HFFc6 (cell line): ENCODE measurements around the gene DNAJC18. TPM values are rescaled to one million over a fixed set of nuclear protein-coding genes. Genes with fewer than 3 reads are reported as not detected.
A peak's percentile ranks its signal among the peaks of the same experiment; 100 is the strongest.

Experiments used
- DNase-seq: peaks from one replicate; pipeline ENCODE4 v3.0.0-alpha.2; 2018
- H3K27ac Mint-ChIP-seq: 2 replicates; pipeline ENCODE4 v1.8.0; 2020; ENCODE audit warnings: mild to moderate bottlenecking, mixed read lengths
- H3K27me3 Mint-ChIP-seq: 2 replicates; pipeline ENCODE4 v1.8.0; 2021; ENCODE audit warnings: mild to moderate bottlenecking, moderate library complexity, mixed read lengths; ENCODE audit not compliant: insufficient read depth
- H3K36me3 Mint-ChIP-seq: 2 replicates; pipeline ENCODE4 v1.8.0; 2021; ENCODE audit warnings: low read depth, mixed read lengths
- H3K4me1 Mint-ChIP-seq: 2 replicates; pipeline ENCODE4 v1.8.0; 2020; ENCODE audit warnings: low read depth, mixed read lengths
- H3K4me3 Mint-ChIP-seq: 2 replicates; pipeline ENCODE4 v1.8.0; 2020; ENCODE audit warnings: mild to moderate bottlenecking, moderate library complexity, mixed read lengths
- H3K9me3 Mint-ChIP-seq: 2 replicates; pipeline ENCODE4 v1.8.0; 2020; ENCODE audit warnings: mild to moderate bottlenecking, mixed read lengths
- total RNA-seq, 6 experiments: library from RNA; stranded (reverse); fragmentation: NEBNext Ultra II Directional; extraction: Animal tissue kit (Norgen Biotek cat#: 25700); gene quantifications; 2 replicates in 1 of 6; 3 replicates in 5 of 6; pipeline ENCODE4 v1.2.3, GENCODE V29; 2021
- TF ChIP-seq, protein P1 (sequence below): fragments of 200-600 bp; sonication (generic); IDR thresholded peaks from 2 replicates; pipeline ENCODE4 v1.5.0; 2021; ENCODE audit warnings: antibody characterized with exemption, mild to moderate bottlenecking

Gene DNAJC18
- total RNA-seq, 6 experiments from 2014 or later: 14.3 to 19.9 (median 18.2) TPM

DNA sequence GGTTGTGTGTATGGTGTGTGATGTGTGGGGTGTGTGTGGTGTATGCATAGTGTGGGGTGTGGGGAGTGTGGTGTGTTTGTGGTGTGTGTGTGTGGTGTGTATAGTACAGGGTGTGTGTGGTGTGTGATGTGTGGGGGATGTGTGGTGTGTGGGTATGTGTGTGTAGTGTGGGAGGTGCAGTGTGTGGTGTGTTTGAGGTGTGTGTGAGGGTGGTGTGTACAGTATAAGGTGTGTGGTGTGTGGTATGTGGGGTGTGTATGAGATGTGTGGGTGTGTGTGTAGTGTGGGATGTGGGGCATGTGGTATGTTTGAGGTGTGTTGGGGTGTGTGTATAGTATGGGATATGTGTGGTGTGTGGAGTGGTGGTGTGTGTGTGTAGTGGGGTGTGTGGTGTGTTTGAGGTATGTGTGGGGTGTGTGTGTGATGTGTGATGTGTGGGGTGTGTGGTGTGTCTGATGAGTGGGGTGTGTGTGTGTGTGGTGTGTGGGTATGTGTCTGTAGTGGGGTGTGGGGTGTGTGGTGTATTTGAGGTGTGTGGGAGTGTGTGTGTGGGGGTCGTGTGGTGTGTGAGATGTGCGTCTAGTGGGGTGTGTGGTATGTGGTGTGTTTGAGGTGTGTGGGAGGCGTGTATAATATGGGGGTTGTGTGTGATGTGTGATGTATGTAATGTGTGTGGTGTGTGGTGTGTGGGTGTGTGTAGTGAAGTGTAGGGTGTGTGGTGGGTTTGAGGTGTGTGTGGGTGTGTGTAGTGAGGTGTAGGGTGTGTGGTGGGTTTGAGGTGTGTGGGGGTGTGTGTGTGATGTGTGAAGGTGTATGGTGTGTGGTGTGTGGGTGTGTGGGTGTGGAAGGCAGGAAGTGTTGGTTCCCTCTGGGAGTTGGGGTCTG lies 14.6 kb upstream of the DNAJC18 start:
- Mint-ChIP-seq H3K27ac (no peak overlapping the region), H3K36me3 (no peaks in the 10 kb centered on the region), H3K4me1 (peaks cover 5% of the 10 kb centered on the region), H3K9me3 (no peaks in the 10 kb centered on the region), H3K4me3 (no peak overlapping the region), H3K27me3 (no peaks in the 10 kb centered on the region)
- DNase-seq: no peak
- TF ChIP-seq, protein P1, sequence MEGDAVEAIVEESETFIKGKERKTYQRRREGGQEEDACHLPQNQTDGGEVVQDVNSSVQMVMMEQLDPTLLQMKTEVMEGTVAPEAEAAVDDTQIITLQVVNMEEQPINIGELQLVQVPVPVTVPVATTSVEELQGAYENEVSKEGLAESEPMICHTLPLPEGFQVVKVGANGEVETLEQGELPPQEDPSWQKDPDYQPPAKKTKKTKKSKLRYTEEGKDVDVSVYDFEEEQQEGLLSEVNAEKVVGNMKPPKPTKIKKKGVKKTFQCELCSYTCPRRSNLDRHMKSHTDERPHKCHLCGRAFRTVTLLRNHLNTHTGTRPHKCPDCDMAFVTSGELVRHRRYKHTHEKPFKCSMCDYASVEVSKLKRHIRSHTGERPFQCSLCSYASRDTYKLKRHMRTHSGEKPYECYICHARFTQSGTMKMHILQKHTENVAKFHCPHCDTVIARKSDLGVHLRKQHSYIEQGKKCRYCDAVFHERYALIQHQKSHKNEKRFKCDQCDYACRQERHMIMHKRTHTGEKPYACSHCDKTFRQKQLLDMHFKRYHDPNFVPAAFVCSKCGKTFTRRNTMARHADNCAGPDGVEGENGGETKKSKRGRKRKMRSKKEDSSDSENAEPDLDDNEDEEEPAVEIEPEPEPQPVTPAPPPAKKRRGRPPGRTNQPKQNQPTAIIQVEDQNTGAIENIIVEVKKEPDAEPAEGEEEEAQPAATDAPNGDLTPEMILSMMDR: no peak

DNA sequence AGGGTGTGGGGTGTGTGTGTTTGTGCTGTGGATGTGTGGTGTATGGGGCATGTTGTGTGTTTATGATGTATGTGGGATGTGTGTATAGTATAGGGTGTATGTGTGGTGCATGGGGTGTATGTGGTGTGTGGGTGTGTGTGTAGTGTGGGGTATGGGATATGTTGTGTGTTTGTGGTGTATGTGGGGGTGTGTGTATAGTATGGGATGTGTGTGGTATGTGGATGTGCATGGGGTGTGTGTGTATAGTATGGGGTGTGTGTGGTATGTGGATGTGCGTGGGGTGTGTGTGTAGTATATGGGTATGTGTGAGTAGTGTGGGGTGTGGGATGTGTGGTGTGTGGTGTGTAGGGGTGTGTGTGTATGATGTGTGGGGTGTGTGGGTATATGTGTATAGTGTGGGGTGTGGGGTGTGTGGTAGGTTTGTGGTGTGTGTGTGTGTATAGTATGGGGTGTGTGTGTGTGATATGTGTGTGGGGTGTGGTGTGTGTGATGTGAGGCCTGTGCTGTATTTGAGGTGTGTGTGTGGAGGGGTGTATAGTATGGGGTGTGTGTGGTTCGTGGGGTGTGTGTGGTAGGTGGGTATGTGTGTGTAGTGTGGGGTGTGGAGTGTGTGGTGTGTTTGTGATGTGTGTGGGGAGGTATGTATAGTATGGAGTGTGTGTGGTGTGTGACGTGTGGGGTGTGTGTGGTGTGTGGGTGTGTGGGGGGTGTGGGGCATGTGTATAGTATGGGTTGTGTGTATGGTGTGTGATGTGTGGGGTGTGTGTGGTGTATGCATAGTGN lies 12.7 kb upstream of the DNAJC18 start:
- no peaks in the 10 kb centered on the region for H3K9me3 Mint-ChIP-seq
- H3K4me3 Mint-ChIP-seq: no peak overlapping the region
- no peaks in the 10 kb centered on the region for H3K27me3 Mint-ChIP-seq
- H3K27ac Mint-ChIP-seq: no peak overlapping the region
- TF ChIP-seq, protein P1: no peak
- H3K4me1 Mint-ChIP-seq: peaks cover 9% of the 10 kb centered on the region
- DNase-seq: no peak
- H3K36me3 Mint-ChIP-seq: no peaks in the 10 kb centered on the region

DNA sequence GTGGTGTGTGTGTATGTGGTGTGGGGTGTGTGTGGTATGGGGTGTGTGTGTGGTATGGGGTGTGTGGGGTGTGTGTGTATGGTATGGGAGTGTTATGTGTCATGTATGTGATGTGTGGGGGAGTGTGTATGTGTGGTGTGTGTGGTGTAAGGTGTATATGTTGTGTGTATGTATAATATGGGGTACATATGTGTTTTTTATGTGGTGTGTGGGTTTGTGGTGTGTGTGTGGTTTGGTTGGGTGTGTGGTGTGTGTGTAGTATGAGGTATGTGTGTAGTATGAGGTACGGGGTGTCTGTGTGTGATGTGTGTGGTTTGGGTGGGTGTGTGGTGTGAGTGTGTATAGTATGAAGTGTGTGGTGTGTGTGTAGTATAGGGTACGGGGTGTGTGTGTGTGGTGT lies 11.9 kb upstream of the DNAJC18 start:
- Mint-ChIP-seq H3K9me3 (no peaks in the 10 kb centered on the region), H3K4me3 (no peak overlapping the region), H3K27me3 (no peaks in the 10 kb centered on the region), H3K36me3 (no peaks in the 10 kb centered on the region), H3K4me1 (peaks cover 18% of the 10 kb centered on the region), H3K27ac (no peak overlapping the region)
- no peak for DNase-seq
- TF ChIP-seq, protein P1: no peak

GRCh38 chr5:139446956-139447779 lies 7.8 kb upstream of the DNAJC18 start:
- no peak overlapping the region; the same call in 1 of the 2 replicates for H3K4me3 Mint-ChIP-seq
- H3K36me3 Mint-ChIP-seq: no peaks in the 10 kb centered on the region
- H3K27ac Mint-ChIP-seq: peak overlapping the region; percentile 60
- H3K4me1 Mint-ChIP-seq: peaks cover 58% of the 10 kb centered on the region
- TF ChIP-seq, protein P1: no peak
- peaks cover 3% of the 10 kb centered on the region; the same call in 1 of the 2 replicates for H3K27me3 Mint-ChIP-seq
- H3K9me3 Mint-ChIP-seq: no peaks in the 10 kb centered on the region
- DNase-seq: peak; percentile 57
